GM23248 (cell line): ENCODE measurements around the gene PARD3B. TPM values are rescaled to one million over a fixed set of nuclear protein-coding genes. Genes with fewer than 3 reads are reported as not detected.

ENCODE experiments used
- DNase-seq: peaks from one replicate; pipeline ENCODE4 v3.0.0-alpha.2; 2015
- H2AFZ ChIP-seq: fragments of 200-600 bp; sonication (generic); 2 replicates; pipeline ENCODE4 v1.6.1; 2016; ENCODE audit warnings: antibody characterized with exemption
- H3F3A ChIP-seq: fragments of 200-600 bp; sonication (generic); 2 replicates; pipeline ENCODE4 v1.6.1; 2016; ENCODE audit warnings: mild to moderate bottlenecking, antibody characterized with exemption, mixed run types; ENCODE audit not compliant: insufficient read depth
- H3K27ac ChIP-seq: fragments of 200-600 bp; sonication (generic); 2 replicates; pipeline ENCODE4 v1.5.1; 2016; ENCODE audit warnings: mild to moderate bottlenecking
- H3K27me3 ChIP-seq: fragments of 200-600 bp; sonication (generic); replicated peaks from 2 replicates; pipeline ENCODE4 v1.6.1; 2016; ENCODE audit warnings: mild to moderate bottlenecking; ENCODE audit not compliant: insufficient read depth
- H3K36me3 ChIP-seq: fragments of 200-600 bp; sonication (generic); 2 replicates; pipeline ENCODE4 v1.6.1; 2016; ENCODE audit warnings: low read depth, mild to moderate bottlenecking
- H3K4me1 ChIP-seq: fragments of 200-600 bp; sonication (generic); 2 replicates; pipeline ENCODE4 v1.6.1; 2016; ENCODE audit warnings: mild to moderate bottlenecking; ENCODE audit not compliant: insufficient read depth
- H3K4me2 ChIP-seq: fragments of 200-600 bp; sonication (generic); one replicate; pipeline ENCODE4 v1.6.1; 2016; ENCODE audit warnings: mild to moderate bottlenecking; ENCODE audit not compliant: unreplicated experiment
- H3K4me3 ChIP-seq: fragments of 200-600 bp; sonication (generic); 2 replicates; pipeline ENCODE4 v1.5.1; 2016; ENCODE audit warnings: mild to moderate bottlenecking
- H3K79me2 ChIP-seq: fragments of 200-600 bp; sonication (generic); 2 replicates; pipeline ENCODE4 v1.6.1; 2016; ENCODE audit warnings: mild to moderate bottlenecking; ENCODE audit not compliant: insufficient read depth
- H3K9ac ChIP-seq: fragments of 200-600 bp; sonication (generic); 2 replicates; pipeline ENCODE4 v1.6.1; 2016; ENCODE audit warnings: mild to moderate bottlenecking
- H3K9me2 ChIP-seq: fragments of 200-600 bp; sonication (generic); 2 replicates; pipeline ENCODE4 v1.6.1; 2016; ENCODE audit warnings: mixed run types, mild to moderate bottlenecking, moderate library complexity; ENCODE audit not compliant: insufficient read depth
- H3K9me3 ChIP-seq: fragments of 200-600 bp; sonication (generic); one replicate; pipeline ENCODE4 v1.6.1; 2017; ENCODE audit warnings: low read depth
- H4K20me1 ChIP-seq: fragments of 200-600 bp; sonication (generic); 2 replicates; pipeline ENCODE4 v1.6.0; 2016; ENCODE audit not compliant: insufficient read depth
- EZH2 ChIP-seq: fragments of 200-600 bp; sonication (generic); IDR thresholded peaks from 2 replicates; pipeline ENCODE4 v1.6.1; 2018; ENCODE audit warnings: antibody characterized with exemption, mild to moderate bottlenecking; ENCODE audit not compliant: insufficient read depth, poor library complexity, severe bottlenecking
- EZH2phosphoT487 ChIP-seq: fragments of 200-600 bp; sonication (generic); IDR thresholded peaks from 2 replicates; pipeline ENCODE4 v1.6.1; 2018; ENCODE audit warnings: antibody characterized with exemption, moderate library complexity, mild to moderate bottlenecking, low read depth; ENCODE audit not compliant: insufficient read depth
- WGBS, 2 experiments: methylation state at CpG; one replicate each; pipeline ENCODE4 v1.1.6; 2015 to 2017; ENCODE audit warnings: low lambda C conversion rate in 2 of 2, low coverage in 1 of 2; ENCODE audit errors: missing lambda C conversion rate in 2 of 2; 5-methylcytosine and 5-hydroxymethylcytosine counted together
- in situ Hi-C: fragments of 300-500 bp; cut with MboI; formaldehyde crosslinking; loops from 2 replicates; pipeline ENCODE4 v1.15.0; 2020
- polyA plus RNA-seq: library from polyadenylated mRNA; unstranded; fragments of >200 nt; fragmentation: Nextera tagmentation; extraction: Ambion mirVana; gene quantifications from 2 replicates; pipeline ENCODE4 v1.2.1, GENCODE V29; 2016
- total RNA-seq: library from RNA; depleted of rRNA; stranded (reverse); fragments of >200 nt; shearing (Covaris generic); gene quantifications from 2 replicates; pipeline ENCODE4 v1.2.3, GENCODE V29; 2014

Gene PARD3B
- total and polyA plus RNA-seq, 2 experiments from 2014 or later, result 2.5 to 6.9 TPM

DNA sequence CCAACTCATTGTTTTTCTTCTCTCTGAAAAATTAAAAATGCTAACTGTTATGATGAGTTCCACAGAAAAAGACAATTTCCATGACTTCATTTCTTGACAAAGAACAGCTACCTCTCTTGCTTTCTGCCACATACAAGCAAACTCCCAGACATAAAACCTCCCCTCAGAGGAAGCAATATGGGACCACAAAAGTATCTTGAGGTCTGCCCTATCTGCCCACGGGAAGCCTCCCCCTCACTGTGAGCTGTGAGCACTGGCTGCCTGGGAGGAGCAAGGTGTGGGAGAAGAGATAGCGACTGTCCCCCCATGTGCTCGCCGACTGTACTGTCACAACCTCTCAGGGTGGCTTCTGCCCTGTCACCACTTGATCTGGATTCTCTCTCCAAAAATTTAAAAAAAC, 1067.4 kb downstream of the PARD3B start:
- H3K79me2 ChIP-seq, result no peaks in the 10 kb centered on the region
- no peaks in the 10 kb centered on the region for H4K20me1 ChIP-seq
- in situ Hi-C loops, result no loop called here
- H3K4me3 ChIP-seq, result no peak overlapping the region
- no peaks in the 10 kb centered on the region for H3K9me2 ChIP-seq
- H2AFZ ChIP-seq, result no peak overlapping the region
- 95 to 96% methylated on average over 4 of the region's 4 CpGs for WGBS, 2 experiments
- peaks cover 4% of the 10 kb centered on the region; the same call in 1 of the 2 replicates for H3K4me1 ChIP-seq
- no peak overlapping the region for H3K4me2 ChIP-seq
- no peaks in the 10 kb centered on the region for H3K9me3 ChIP-seq
- DNase-seq, result no peak
- H3K27me3 ChIP-seq, result no peaks in the 10 kb centered on the region
- H3F3A ChIP-seq, result no peaks in the 10 kb centered on the region
- no peaks in the 10 kb centered on the region for H3K36me3 ChIP-seq
- H3K27ac ChIP-seq, result no peak overlapping the region
- TF ChIP-seq EZH2 (no peak), EZH2phosphoT487 (no peak)
- H3K9ac ChIP-seq, result no peak overlapping the region

DNA sequence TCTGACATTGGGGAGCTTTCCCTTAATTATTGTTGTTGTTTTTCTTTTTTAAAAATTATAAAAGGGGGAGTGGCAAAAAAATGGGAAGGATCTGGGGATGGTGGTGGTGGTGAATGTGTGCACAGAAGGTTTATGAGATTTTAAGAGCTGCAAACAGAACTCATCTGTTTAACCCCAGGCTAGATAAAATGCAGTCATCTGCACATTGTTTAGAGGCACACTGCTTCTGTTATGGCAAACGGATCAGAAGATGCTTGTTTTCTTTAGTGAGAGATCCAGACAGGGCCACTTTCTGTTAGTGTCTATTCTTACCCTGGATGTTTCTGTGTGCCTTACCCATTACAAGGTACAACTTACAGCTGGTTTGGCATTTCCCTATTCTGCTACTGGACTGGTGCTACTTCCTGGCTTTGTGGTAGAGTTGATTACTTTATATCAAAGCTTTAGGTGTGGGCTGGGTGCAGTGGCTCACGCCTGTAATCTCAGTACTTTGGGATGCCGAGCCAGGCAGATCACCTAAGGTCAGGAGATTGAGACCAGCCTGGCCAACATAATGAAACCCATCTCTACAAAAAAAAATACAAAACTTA, 1068.8 kb downstream of the PARD3B start:
- no peak overlapping the region for H3K4me2 ChIP-seq
- no peaks in the 10 kb centered on the region for H3K36me3 ChIP-seq
- TF ChIP-seq EZH2 (no peak), EZH2phosphoT487 (no peak)
- no peaks in the 10 kb centered on the region for H3K79me2 ChIP-seq
- H3K9me3 ChIP-seq, result no peaks in the 10 kb centered on the region
- H3F3A ChIP-seq, result no peaks in the 10 kb centered on the region
- no peaks in the 10 kb centered on the region for H4K20me1 ChIP-seq
- H3K4me3 ChIP-seq, result no peak overlapping the region
- 82 to 88% methylated on average over 3 of the region's 3 CpGs for WGBS, 2 experiments
- no peak overlapping the region for H3K9ac ChIP-seq
- H3K27ac ChIP-seq, result no peak overlapping the region
- H2AFZ ChIP-seq, result no peak overlapping the region
- H3K27me3 ChIP-seq, result no peaks in the 10 kb centered on the region
- peaks cover 4% of the 10 kb centered on the region; the same call in 1 of the 2 replicates for H3K4me1 ChIP-seq
- H3K9me2 ChIP-seq, result no peaks in the 10 kb centered on the region
- DNase-seq, result no peak
- in situ Hi-C loops, result no loop called here

DNA sequence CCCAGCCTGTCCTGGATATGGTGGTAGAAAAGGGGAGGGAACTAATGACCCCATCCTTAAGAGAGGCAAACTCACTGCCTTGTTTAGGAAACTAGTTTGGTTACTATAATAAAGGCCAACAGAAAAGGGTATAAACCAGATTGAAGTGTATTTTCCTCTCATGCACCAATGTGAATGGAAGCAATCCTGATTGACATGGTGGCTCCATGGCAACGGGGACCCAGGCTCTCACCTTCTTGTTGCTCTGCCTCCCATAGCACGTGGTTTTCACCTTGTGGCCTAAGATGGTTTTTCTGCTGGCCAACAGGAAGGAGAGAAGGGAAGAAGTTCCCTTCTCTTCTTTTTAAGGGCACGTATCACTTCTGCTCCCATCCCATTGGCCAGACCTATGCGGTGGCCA, 1069.7 kb downstream of the PARD3B start:
- Histone ChIP-seq H3K36me3 (no peaks in the 10 kb centered on the region), H3K79me2 (no peaks in the 10 kb centered on the region), H3K4me3 (no peak overlapping the region), H3K9me3 (no peaks in the 10 kb centered on the region), H3K4me2 (no peak overlapping the region), H3K27me3 (no peaks in the 10 kb centered on the region), H3K27ac (no peak overlapping the region), H3K9ac (no peak overlapping the region), H3K9me2 (no peaks in the 10 kb centered on the region), H2AFZ (no peak overlapping the region), H3F3A (no peaks in the 10 kb centered on the region), H4K20me1 (no peaks in the 10 kb centered on the region), H3K4me1 (peaks cover 3% of the 10 kb centered on the region; the same call in 1 of the 2 replicates)
- DNase-seq, result no peak
- no peak for TF ChIP-seq EZH2phosphoT487
- no peak for TF ChIP-seq EZH2
- WGBS, 2 experiments, result 78 to 86% methylated on average over 4 of the region's 4 CpGs
- in situ Hi-C loops, result no loop called here

DNA sequence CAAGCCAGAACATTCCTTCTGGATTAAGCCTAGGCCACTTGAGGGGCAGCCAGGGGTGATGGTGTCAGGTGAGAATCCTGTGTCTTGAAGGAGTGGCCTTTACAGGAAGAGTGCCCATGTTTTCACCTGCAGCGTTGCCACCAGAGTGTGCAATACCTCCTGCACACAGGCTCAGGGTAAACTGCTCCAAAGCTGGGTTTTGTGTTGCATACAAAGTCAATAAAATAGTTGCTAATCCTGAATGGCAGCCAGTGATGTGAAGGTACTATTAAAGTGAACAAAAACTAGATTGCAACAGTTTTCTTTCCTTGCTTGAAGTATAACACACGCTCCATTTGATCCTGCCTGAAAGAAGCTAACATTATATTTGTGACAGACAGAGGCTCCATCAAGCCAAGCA, 1072.6 kb downstream of the PARD3B start:
- Histone ChIP-seq H3K9ac (no peak overlapping the region), H3K9me2 (no peaks in the 10 kb centered on the region), H3K27ac (no peak overlapping the region), H3K9me3 (no peaks in the 10 kb centered on the region), H3K36me3 (no peaks in the 10 kb centered on the region), H2AFZ (no peak overlapping the region), H4K20me1 (no peaks in the 10 kb centered on the region), H3K27me3 (no peaks in the 10 kb centered on the region), H3K4me1 (no peaks in the 10 kb centered on the region), H3K4me2 (no peak overlapping the region), H3F3A (no peaks in the 10 kb centered on the region), H3K79me2 (no peaks in the 10 kb centered on the region), H3K4me3 (no peak overlapping the region)
- in situ Hi-C loops, result no loop called here
- 93 to 95% methylated on average over 2 of the region's 2 CpGs for WGBS, 2 experiments
- TF ChIP-seq EZH2phosphoT487, result no peak
- TF ChIP-seq EZH2, result no peak
- DNase-seq, result no peak
